ENCODE measurements around the gene BAHCC1.
A peak's percentile ranks its signal among the peaks of the same experiment; 100 is the strongest.
"Not testable (repeated sequence)": the region's sequence is repeated elsewhere in the genome, so short reads cannot be mapped to it uniquely, and the experiment has no call there.

The BAHCC1 gene

DNA sequence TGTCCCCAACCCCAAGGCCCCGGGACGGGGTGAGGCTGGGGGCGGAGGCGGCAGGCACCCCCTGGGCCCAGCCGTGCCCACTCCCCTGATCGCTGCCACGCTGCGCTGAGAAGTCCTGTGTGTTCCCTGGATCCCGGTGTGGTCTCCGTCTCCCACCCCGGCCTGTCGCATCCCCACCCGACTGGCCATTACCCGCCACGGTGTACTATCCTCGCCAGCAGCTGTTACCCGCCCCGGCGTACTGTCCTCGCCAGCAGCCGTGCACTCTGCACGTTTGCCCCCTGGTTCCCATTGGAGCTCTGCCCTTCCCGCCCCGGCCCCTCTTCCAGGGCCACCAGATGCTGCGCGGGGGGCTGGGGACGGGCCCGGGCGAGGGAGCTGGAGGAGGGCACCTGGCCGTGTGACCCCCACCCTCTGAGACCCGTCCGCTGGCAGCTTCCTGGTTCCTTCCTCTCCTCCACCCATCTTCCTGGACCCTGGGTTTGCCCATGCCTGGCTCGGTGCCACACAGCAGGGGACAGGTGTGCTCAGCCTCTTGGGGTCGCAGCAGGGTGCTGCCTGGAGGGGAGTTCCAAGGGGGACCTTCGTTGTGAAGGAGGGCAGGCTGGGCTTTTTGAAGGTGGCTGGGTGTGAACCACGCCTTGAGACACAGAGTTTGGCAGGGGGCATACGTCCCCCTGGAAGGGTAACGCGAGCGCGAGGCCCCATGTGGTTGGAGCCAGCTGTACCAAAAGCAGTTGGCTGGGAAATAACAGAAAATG is 19.7 kb downstream of the BAHCC1 start:
- DNase-seq, result no peak

DNA sequence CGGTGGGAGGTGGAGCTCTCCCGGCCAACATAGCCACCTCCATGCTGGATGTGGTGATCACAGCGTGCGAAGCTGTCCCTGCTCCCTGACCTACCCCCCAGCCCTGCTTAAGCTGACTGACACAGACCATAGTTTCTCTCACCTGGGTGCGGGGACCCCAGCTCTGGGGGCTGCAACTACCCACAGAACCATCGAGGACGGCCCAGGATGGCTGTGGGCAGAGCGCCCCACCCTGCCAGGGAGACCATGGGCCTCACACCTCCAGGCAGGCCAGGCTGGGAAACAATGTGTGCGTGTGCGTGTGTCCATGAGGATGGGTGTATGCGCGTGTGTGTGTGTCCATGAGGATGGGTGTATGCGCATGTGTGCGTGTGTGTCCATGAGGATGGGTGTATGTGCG is 20.4 kb downstream of the BAHCC1 start:
- no peak for DNase-seq

DNA sequence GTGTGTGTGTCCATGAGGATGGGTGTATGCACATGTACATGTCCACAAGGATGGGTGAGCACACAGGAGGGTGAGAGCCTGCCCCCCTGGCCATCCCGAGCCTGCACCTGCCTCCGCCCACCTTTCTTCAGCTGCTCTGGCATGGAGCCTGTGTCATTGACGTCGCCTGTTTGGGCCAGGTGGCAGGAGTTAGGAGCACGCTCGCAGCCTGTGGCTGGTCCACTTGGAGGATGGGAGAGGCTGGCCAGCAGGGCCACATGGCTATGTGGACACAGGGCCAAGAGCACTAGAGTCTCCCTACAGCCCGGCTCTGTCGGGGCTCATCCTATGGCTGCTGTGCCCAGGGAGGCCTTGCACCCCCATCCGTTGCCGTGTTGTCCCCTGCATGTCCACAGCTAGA is 21.4 kb downstream of the BAHCC1 start:
- DNase-seq, result no peak

DNA sequence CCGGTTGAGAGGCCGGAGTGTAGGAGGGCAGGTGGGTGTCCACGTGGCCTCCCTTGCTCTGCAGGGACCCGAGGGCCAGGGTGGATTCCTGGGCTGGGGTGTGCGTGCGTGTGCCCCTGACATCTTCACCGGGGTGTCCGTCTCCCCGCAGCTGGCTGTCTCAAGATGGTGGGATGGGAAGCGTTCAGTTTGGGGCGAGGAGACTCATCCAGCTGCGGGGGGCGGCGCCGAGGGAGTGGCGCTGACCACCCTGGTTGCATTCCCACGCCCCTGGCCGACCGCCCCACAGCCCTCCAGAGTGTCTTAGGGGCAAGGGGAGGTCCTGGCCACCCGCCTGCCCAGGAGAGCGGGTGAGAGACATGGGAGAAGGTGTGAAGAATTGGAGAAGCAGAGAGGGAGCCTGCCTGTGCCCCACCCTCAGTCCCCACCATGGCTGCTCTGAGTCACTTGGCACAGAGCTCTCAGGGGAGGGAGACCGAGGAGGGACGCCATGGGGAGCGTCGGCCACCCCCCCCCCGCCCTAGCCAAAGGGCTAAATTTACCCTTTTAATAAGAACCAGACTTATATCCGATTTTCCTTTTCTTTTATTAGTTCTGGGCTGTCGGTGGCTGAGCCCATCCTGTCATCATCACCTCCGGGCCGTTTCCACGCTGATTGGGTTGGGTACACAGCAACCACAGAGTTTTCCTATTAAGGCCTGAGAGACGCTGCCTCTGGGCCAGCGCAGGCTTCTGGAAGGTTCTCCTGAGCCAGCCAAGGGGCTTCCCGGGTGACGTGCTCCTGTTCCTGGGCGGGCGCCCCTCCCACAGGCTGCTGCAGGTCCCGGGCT is 22.0 kb downstream of the BAHCC1 start:
- DNase-seq, result no peak

DNA sequence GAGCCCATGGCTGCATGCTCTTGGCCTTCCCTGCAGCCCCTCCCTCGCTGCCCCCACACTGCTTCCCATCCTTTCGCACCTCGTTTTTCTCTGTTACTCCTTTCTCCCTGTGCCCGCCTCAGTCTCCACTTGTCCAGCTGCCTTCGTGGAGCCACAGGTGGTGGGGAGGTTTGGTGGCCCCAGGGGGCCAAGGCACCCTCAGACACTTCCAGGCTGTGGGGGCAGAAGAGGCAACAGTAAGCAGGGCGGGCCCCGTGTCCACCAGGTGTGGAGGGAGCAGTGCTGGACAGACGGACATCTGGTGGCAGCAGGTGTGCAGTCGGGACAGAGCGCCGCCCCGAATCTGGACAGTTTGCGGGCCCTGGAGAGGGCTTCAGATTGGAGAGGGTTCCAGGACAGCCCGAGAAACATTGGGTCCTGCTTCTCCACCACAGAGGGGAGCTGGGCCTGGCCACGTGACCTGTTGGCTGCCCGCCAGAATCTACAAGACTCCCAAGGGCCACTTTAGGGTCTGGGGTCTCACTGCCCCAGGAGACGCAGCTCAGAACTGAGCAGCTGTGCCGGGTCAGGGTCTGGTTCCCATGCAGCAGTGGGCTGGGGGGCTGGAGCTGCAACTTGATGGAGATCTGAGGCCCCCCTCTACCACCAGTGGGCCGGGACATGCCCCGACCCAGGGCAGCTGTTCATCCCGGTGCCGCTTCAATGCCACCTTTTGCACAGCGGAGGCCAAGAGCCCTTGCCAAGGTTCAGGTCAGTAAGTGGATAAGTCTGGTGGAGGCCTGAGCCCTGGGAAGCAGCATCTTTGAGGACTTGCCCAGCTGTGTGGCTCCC is 22.8 kb downstream of the BAHCC1 start:
- DNase-seq, result no peak

DNA sequence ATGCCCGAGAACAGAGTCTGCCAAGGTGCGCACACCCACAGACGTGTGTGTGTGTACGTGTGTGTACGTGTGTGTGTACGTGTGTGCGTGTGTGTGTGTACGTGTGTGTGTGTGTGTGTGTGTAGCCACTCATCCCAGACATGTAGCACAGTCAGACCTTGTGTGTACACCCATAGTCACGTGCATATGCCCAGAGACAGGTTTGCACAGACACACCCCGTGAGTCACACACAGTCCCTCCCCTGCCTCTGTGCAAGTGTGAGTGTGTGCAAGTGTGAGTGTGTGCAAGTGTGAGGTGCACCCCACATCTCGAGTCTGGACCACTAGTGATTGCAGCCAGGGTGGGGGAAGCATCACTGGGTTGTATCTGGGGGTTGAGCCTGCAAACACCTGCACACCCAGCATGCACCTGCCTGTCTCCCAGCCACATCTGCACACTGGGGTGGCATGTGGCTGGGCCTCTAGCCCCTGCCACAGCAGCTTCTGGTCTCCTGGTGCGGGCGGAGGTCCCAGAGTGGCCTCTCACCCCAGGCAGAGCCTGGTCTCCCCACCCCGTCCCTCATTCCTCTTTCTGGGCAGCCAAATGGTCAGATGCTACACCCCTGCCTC is 23.6 kb downstream of the BAHCC1 start:
- no peak for DNase-seq

DNA sequence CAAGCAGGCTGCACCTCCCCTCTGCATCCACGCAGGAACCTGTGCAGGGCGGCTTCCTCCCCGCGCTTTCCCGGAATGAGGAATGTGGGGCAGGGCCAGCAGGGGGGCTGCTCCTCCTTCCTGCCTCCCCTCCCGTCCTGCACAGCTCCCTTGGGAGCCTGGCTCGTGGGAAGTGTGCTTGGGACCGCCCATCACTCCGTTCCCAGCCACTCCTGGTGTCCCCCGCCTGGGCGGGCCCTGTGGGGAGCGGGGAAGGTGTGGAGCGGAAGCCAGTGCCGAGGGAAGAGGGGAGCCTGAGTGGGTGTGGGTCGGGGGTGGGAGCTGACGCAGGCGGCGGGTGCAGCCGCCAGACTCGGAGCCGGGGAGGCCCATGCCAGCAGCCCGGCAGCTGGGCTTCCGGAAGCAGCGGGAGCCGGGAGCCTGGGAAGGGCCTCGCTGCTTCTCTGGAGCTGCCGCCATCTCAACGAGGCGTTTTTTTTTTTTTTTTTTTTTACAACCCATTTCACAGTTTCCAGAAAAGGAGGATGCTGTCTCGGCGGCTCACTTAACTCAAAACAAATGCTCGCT is 24.1 kb downstream of the BAHCC1 start:
- no peak for DNase-seq

DNA sequence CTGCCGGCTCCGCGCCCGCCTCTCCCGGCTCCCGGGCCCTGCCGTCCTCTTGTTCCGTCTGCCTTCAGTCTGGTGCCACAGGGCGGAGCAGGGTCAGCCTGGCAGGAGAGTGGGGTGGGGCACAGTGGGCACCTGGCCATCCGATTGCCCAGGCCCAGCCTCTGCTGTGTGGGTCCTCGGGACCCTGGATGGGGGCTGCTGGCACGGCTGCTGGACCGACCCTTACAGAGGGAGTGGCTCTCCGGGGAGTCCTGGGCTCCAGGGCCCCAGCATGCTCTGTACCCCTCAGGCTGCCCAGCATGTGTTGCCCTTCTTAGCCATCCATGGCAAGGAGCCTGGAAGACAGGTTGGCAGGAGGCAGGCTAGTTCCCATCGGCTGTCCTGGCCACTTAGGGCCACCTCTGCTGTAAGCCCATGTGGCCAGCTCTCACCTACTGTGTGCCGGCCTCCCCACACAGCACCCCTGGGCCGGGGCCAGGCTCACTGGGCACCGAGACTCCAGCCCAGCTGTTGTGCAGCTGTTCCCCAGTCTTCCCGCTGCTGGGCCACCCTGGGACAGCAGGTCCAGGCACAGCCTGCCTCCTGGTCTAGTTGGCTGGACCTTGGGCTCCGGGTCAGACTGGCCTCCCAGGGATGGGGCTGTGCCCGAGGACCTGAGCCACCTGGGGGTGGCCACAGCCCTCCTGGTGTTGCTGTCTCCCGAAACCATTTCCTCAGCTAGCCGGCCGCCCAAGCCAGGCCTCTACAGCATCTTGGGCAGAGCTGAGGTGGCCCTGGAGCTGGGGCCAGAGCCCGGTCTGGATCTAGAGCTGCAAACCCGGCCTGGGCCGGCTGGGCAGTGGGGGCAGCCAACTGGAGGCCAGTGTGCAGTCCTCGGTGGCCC is 24.9 kb downstream of the BAHCC1 start:
- no peak for DNase-seq

DNA sequence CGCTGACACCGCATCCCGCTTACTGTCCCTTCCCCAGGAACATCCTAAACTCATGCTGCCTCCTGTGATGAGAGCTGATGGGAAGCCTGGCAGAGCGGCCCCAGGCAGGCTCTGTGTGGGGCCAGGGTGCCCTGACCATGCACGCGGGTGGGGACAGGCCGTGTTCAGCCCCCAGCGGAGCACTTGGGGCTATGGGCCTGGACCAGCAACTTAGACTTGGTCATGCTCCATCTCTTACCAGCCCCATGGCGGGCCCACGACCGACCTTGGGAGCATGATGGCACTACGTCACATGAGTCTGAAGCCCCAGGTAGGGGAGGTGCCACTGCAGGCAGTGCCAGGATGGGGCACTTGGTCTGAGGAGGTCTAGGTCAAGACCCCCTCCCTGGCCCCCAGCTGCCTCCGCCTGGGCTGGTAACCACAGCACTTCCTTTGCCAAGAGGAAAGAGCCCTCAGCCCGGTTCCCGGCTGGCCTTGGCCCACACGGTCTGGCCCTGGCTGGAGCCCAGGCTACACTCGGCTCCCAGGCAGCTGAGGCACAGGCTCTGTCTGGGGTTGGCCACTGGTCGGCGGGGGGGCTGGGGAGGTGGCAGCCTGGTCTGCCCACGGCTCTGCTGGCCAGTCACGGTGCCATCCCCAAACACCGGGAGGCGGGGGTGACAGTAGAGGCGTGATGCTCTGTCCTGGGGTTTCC is 25.7 kb downstream of the BAHCC1 start:
- DNase-seq, result no peak

DNA sequence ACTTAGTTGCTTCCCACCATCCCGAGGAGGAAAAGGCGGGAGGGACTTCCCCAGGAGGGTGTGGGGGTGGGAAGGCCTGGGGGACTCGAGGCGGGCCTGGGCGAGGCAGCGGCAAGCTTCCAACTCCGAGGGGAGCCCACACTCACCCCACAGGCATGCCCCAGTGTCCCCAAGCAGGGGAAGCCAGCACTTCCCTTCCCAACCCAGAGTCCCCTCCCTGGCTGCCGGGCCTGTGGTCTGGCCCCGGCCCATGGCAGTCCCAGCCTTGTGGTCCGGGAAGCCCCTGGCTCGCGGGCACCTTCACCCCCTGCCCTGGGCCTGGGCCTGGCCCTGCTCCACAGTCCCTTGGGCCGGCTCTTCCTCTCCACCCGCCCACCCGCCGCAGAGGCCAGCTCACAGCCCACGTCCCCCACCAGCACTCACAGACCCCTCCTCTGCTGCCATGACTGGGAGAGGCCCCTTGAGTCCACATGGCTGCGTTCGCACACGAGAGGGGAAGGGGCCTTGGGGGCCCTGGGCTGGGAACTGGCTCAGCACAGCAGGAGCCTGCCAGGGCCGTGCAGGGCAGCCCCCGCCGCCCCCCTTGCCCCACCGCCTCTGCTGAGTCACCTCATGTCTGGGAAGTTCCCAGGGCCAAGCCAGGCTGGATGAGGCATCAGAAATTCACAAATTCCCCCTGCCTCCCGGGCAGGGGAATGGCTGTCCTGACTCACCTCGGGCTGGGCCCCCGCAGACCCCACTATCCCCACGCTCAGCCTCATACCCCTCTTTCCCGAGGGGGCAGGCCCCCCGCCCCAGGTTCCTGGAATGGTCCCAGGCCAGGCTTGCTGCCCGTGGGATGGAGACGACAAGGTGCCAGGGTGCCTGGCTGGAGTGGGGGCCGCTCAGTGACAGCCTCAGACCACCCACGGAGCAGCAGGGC is 27.8 kb downstream of the BAHCC1 start:
- no peak for DNase-seq

DNA sequence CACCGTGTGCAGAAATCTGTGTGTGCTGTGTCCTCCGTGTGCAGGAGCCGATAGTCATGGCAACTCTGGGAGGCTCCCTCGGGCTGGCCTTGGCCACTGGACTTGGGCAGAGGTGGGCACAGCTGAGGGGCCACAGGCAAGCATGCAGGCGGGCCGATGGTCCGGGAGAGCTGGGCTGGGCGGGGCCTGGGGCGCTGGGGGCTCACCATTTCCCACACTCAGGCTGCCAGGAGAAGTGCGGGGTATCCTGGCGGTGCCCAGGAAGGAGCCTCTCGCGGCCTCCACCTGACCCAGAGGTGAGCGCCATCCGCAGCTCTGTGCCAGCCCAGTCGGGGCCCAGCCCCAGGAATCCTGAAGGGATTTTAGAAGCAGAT is 28.4 kb downstream of the BAHCC1 start:
- no peak for DNase-seq

DNA sequence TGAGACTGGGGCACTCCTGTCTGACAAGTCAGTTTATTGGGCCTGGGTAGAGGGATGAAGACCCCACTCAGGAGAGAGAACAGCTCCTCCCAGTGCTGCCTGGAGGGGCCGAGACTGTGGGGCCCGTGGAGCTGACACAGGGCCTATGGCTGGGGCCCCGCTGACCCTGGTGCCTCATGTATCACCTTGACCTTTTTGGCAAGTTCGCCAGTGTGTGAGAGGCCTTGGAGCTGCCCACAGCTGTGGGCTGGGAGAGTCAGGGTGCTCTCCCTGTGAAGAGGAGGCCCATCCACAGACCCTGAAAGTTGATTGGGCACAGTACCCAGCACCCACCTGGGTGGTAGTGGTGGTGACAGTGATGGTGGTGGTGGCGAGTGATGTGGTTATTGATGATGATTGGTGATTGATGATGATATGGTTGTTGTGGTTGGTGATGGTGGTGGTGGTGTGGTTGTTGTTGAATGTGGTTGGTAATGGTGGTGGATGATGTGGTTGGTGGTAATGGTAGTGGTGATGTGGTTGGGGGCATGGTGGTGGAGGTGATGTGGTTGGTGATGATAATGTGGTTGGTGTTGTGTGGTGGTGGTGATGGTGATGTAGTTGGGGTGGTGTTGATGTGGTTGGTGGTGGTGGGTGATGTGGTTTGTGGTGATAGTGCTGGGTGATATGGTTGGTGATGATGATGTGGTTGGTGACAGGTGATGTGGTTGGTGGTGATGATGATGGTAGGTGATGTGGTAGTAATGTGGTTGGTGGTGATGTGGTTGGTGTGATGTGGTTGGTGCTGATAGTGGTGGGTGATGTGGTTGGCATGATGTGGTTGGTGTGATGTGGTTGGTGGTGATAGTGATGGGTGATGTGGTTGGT is 29.1 kb downstream of the BAHCC1 start:
- DNase-seq, result no peak

DNA sequence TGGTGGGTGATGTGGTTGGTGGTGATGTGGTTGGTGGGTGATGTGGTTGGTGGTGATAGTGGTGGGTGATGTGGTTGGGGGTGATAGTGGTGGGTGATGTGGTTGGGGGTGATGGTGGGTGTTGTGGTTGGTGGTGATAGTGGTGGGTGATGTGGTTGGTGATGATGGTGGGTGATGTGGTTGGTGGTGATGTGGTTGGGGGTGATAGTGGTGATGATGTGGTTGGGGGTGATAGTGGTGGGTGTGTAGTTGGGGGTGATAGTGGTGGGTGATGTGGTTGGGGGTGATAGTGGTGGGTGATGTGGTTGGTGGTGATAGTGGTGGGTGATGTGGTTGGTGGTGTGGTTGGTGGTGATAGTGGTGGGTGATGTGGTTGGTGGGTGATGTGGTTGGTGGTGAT is 29.8 kb downstream of the BAHCC1 start:
- DNase-seq, result not testable (repeated sequence)

DNA sequence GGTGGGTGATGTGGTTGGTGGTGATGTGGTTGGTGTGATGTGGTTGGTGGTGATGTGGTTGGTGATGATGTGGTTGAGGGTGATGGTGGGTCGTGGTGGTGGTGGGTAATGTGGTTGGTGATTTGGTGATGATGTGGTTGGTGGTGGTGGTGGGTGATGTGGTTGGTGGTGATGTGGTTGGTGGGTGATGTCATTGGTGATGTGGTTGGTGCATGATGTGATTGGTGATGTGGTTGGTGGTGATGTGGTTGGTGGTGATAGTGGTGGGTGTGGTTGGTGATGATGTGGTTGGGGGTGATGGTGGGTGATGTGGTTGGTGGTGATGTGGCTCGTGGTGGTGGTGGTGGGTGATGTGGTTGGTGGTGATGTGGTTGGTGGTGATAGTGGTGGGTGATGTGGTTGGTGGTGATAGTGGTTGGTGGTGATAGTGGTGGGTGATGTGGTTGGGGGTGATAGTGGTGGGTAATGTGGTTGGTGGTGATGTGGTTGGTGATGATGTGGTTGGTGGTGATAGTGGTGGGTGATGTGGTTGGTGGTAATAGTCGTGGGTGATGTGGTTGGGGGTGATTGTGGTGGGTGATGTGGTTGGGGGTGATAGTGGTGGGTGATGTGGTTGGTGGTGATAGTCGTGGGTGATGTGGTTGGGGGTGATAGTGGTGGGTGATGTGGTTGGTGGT is 30.6 kb downstream of the BAHCC1 start:
- peak in 1 of 2 experiments; percentile 27 for DNase-seq

DNA sequence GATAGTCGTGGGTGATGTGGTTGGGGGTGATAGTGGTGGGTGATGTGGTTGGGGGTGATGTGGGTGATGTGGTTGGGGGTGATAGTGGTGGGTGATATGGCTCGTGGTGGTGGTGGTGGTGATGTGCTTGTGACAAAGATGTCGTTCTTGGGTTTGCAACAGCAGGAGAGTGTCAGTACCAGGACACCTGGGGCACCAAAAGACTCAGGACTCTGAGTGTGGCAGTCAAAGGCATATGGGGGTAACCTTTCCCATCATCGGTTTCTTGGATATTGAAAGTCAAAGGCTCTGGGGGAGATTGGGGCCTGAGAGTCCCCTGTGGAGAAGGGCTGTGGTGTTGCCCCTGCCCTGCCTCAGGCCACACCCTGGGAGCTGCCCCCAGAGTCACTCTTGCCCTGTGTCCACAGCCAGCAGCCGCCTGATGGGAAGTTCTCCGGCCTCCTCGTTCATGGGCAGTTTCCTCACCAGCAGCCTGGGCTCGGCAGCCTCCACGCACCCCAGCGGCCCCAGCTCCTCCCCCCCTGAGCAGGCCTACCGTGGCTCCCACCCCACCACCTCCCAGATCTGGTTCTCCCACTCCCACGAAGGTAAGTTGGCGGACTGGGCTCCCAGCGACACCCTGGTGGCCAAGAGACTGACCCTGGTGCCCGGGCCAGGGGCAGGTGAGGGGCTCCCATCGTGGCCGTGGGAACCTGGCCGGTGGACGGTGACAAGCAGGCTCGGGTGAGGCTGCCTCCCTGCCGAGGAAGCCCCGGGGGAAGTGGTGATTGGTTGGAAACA is 31.3 kb downstream of the BAHCC1 start:
- no peak for DNase-seq

DNA sequence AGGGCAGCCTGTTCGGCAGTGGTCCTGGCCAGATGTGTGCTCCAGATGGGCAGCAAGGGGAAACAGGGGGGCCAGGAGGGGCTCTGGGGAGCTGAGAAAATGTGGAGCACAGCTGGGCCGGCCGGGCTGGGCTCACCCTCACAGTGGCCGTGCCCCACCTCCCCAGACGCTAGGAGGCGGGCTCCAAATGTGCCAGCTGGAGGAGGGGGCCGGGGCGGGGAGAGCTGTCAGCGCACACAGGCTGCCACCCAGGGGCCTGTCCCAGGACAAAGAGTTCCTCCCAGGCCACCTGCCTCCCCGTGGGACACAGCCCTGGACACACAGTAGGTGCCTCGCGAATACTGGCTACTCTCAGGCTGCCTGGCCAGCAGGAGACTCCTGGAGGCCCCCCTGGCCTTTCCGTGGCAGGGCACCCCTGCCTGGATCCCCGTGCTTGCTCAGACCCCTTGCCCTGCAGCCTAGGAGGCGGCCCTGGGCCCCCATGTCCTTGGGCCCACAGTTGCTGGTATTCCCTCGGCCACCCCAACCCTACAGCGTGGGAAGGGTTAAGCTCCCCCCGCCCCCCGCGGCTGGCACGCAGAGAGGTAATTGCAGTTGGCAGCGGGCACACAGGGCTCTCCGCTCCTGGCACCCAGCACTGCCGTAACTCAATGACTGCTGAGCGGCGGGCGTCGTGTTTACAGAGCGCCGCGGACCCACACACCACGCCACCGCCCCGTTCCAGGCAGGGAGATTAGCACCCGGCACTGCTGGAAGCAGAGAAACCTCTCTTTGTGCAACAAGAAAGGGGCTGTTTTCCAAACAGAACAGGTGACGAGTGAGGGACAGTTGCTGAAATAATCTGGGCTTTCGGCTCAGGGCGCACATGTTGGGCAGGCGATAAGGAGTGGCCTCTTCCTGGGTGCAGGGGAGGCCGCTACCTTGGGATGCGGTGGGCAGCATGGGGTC is 32.2 kb downstream of the BAHCC1 start:
- DNase-seq, result no peak

Data from activated CD4-positive, alpha-beta T cell treated with anti-CD3 and anti-CD28 coated beads, Interleukin-2, amount 50 U/mL, for 48 hours (primary cell).